Mesendoderm (in vitro differentiated cells): Measurements from ENCODE around the gene CTNNA3.
A peak's percentile ranks its signal among the peaks of the same experiment; 100 is the strongest.

Source experiments
- DNase-seq: peaks from one replicate; pipeline ENCODE4 v3.0.0; 2013
- H2AK5ac ChIP-seq: 2 replicates; pipeline ENCODE4 v1.6.1; 2013; ENCODE audit warnings: low read length, inconsistent platforms
- H2BK120ac ChIP-seq: 2 replicates; pipeline ENCODE4 v1.6.1; 2013; ENCODE audit warnings: low read depth, mild to moderate bottlenecking, low read length, moderate library complexity, mixed read lengths
- H2BK15ac ChIP-seq: replicated peaks from 2 replicates; pipeline ENCODE4 v1.6.1; 2013; ENCODE audit warnings: low read depth, mild to moderate bottlenecking, moderate library complexity
- H2BK5ac ChIP-seq: 2 replicates; pipeline ENCODE4 v1.6.1; 2013; ENCODE audit warnings: low read length, inconsistent platforms
- H3K18ac ChIP-seq: 2 replicates; pipeline ENCODE4 v1.6.1; 2013; ENCODE audit warnings: mild to moderate bottlenecking, low read length, mixed read lengths
- H3K23ac ChIP-seq: one replicate; pipeline ENCODE4 v1.6.1; 2013; ENCODE audit warnings: low read length
- H3K27ac ChIP-seq: 2 replicates; pipeline ENCODE4 v1.5.1; 2013; ENCODE audit warnings: low read depth, mild to moderate bottlenecking, inconsistent platforms, low read length, moderate library complexity
- H3K27me3 ChIP-seq: 2 replicates; pipeline ENCODE4 v1.6.1; 2013; ENCODE audit warnings: low read length, control low read depth, mild to moderate bottlenecking, inconsistent platforms; ENCODE audit not compliant: insufficient read depth, poor library complexity
- H3K36me3 ChIP-seq: 2 replicates; pipeline ENCODE4 v1.6.1; 2013; ENCODE audit warnings: low read length, inconsistent platforms; ENCODE audit not compliant: control insufficient read depth, insufficient read depth
- H3K4ac ChIP-seq: one replicate; pipeline ENCODE4 v1.6.1; 2013; ENCODE audit warnings: low read depth, mild to moderate bottlenecking, low read length, moderate library complexity
- H3K4me1 ChIP-seq: 2 replicates; pipeline ENCODE4 v1.6.1; 2013; ENCODE audit warnings: low read depth, low read length, inconsistent platforms; ENCODE audit not compliant: control insufficient read depth
- H3K4me2 ChIP-seq: 2 replicates; pipeline ENCODE4 v1.6.1; 2013; ENCODE audit warnings: low read length
- H3K4me3 ChIP-seq: 2 replicates; pipeline ENCODE4 v1.5.1; 2013; ENCODE audit warnings: mild to moderate bottlenecking, low read length
- H3K56ac ChIP-seq: one replicate; pipeline ENCODE4 v1.6.1; 2013; ENCODE audit warnings: low read length
- H3K79me1 ChIP-seq: 2 replicates; pipeline ENCODE4 v1.6.1; 2013; ENCODE audit warnings: low read length, inconsistent platforms
- H3K79me2 ChIP-seq: 2 replicates; pipeline ENCODE4 v1.6.1; 2013; ENCODE audit warnings: mild to moderate bottlenecking, low read length; ENCODE audit not compliant: control insufficient read depth, insufficient read depth
- H3K9ac ChIP-seq: 2 replicates; pipeline ENCODE4 v1.6.1; 2013; ENCODE audit warnings: low read length, inconsistent platforms
- H4K5ac ChIP-seq: one replicate; pipeline ENCODE4 v1.6.1; 2013; ENCODE audit warnings: low read length
- H4K8ac ChIP-seq: one replicate; pipeline ENCODE4 v1.6.1; 2013; ENCODE audit warnings: low read depth, mild to moderate bottlenecking, control low read depth, low read length, moderate library complexity
- WGBS: extraction: QIAGEN DNeasy Blood & Tissue Kit; methylation state at CpG from one replicate; pipeline ENCODE4 v1.1.7; 2013; ENCODE audit warnings: low lambda C conversion rate, missing lambda C conversion rate; ENCODE audit not compliant: insufficient coverage; ENCODE audit errors: extremely low coverage; 5-methylcytosine and 5-hydroxymethylcytosine counted together

The CTNNA3 gene

GRCh38 chr10:67144530-67144929 lies 551.5 kb downstream of the CTNNA3 start:
- H3K4me2 ChIP-seq = no peak overlapping the region
- no peak overlapping the region for H3K27ac ChIP-seq
- H3K4me1 ChIP-seq = no peaks in the 10 kb centered on the region
- no peak for DNase-seq
- no peak overlapping the region for H3K56ac ChIP-seq
- no peak overlapping the region for H3K18ac ChIP-seq
- no peaks in the 10 kb centered on the region for H3K79me1 ChIP-seq
- H3K23ac ChIP-seq = no peak overlapping the region
- no peaks in the 10 kb centered on the region for H3K36me3 ChIP-seq
- no peak overlapping the region for H3K4me3 ChIP-seq
- H2BK120ac ChIP-seq = no peak overlapping the region
- no peak overlapping the region for H4K8ac ChIP-seq
- H4K5ac ChIP-seq = no peak overlapping the region
- H2BK15ac ChIP-seq = no peak overlapping the region
- H3K79me2 ChIP-seq = no peaks in the 10 kb centered on the region
- H3K9ac ChIP-seq = no peak overlapping the region
- WGBS = no CpG with 5 or more reads among the region's 1 CpG
- H3K27me3 ChIP-seq = no peaks in the 10 kb centered on the region
- no peak overlapping the region for H3K4ac ChIP-seq
- H2BK5ac ChIP-seq = no peak overlapping the region
- H2AK5ac ChIP-seq = no peak overlapping the region

GRCh38 chr10:67141300-67141699 lies 554.7 kb downstream of the CTNNA3 start:
- no peak overlapping the region for H3K23ac ChIP-seq
- no peaks in the 10 kb centered on the region for H3K79me2 ChIP-seq
- H3K27ac ChIP-seq = no peak overlapping the region
- no CpG with 5 or more reads among the region's 6 CpGs for WGBS
- H3K4me3 ChIP-seq = no peak overlapping the region
- no peak overlapping the region for H2BK120ac ChIP-seq
- no peak overlapping the region for H3K56ac ChIP-seq
- no peaks in the 10 kb centered on the region for H3K79me1 ChIP-seq
- no peak overlapping the region for H3K4ac ChIP-seq
- no peak overlapping the region for H4K5ac ChIP-seq
- H2BK15ac ChIP-seq = no peak overlapping the region
- no peak overlapping the region for H2AK5ac ChIP-seq
- no peaks in the 10 kb centered on the region for H3K27me3 ChIP-seq
- H3K4me2 ChIP-seq = no peak overlapping the region
- no peak overlapping the region for H4K8ac ChIP-seq
- H2BK5ac ChIP-seq = no peak overlapping the region
- H3K36me3 ChIP-seq = no peaks in the 10 kb centered on the region
- H3K9ac ChIP-seq = no peak overlapping the region
- H3K18ac ChIP-seq = no peak overlapping the region
- no peaks in the 10 kb centered on the region for H3K4me1 ChIP-seq
- no peak for DNase-seq

- Histone ChIP-seq H3K79me1 (no peaks in the 10 kb centered on the region), H3K79me2 (no peaks in the 10 kb centered on the region), H3K4me1 (no peaks in the 10 kb centered on the region), H2AK5ac (no peak overlapping the region), H3K23ac (no peak overlapping the region), H3K18ac (no peak overlapping the region), H2BK120ac (no peak overlapping the region), H3K4me2 (no peak overlapping the region), H3K4ac (no peak overlapping the region), H3K56ac (no peak overlapping the region), H3K27ac (no peak overlapping the region), H3K9ac (no peak overlapping the region), H2BK5ac (no peak overlapping the region), H4K5ac (no peak overlapping the region), H4K8ac (no peak overlapping the region), H3K4me3 (no peak overlapping the region), H3K36me3 (no peaks in the 10 kb centered on the region), H2BK15ac (no peak overlapping the region), H3K27me3 (no peaks in the 10 kb centered on the region)
- WGBS = no CpG with 5 or more reads among the region's 2 CpGs
- peak; percentile 7 for DNase-seq
Observed at GRCh38 chr10:67140641-67141040, 555.4 kb downstream of the CTNNA3 start.

GRCh38 chr10:67127441-67127840 lies 568.6 kb downstream of the CTNNA3 start:
- DNase-seq = no peak
- Histone ChIP-seq H2AK5ac (no peak overlapping the region), H3K18ac (no peak overlapping the region), H3K4me3 (no peak overlapping the region), H3K4me2 (no peak overlapping the region), H3K79me1 (no peaks in the 10 kb centered on the region), H3K4me1 (no peaks in the 10 kb centered on the region), H3K27me3 (no peaks in the 10 kb centered on the region), H2BK5ac (no peak overlapping the region), H3K36me3 (no peaks in the 10 kb centered on the region), H3K79me2 (no peaks in the 10 kb centered on the region), H3K23ac (no peak overlapping the region), H3K27ac (no peak overlapping the region), H3K9ac (no peak overlapping the region), H4K8ac (no peak overlapping the region), H3K56ac (no peak overlapping the region), H4K5ac (no peak overlapping the region), H2BK120ac (no peak overlapping the region), H2BK15ac (no peak overlapping the region), H3K4ac (no peak overlapping the region)
- WGBS = no CpG with 5 or more reads among the region's 2 CpGs

- no CpG with 5 or more reads among the region's 1 CpG for WGBS
Observed at GRCh38 chr10:67119651-67120050, 576.3 kb downstream of the CTNNA3 start.

GRCh38 chr10:67115972-67116371 lies 580.0 kb downstream of the CTNNA3 start:
- Histone ChIP-seq H3K27ac (no peak overlapping the region), H3K79me2 (no peaks in the 10 kb centered on the region), H4K8ac (no peak overlapping the region), H2AK5ac (no peak overlapping the region), H3K23ac (no peak overlapping the region), H4K5ac (no peak overlapping the region), H3K79me1 (no peaks in the 10 kb centered on the region), H3K27me3 (no peaks in the 10 kb centered on the region), H3K4me3 (no peak overlapping the region), H3K36me3 (no peaks in the 10 kb centered on the region), H2BK5ac (no peak overlapping the region), H3K4ac (no peak overlapping the region), H3K4me1 (no peaks in the 10 kb centered on the region), H3K9ac (no peak overlapping the region), H3K18ac (no peak overlapping the region), H3K4me2 (no peak overlapping the region), H2BK120ac (no peak overlapping the region), H2BK15ac (no peak overlapping the region), H3K56ac (no peak overlapping the region)
- WGBS = no CpG with 5 or more reads among the region's 1 CpG
- no peak for DNase-seq

More at GRCh38 chr10:67119651-67120050, 576.3 kb downstream of the CTNNA3 start:
- Histone ChIP-seq H3K9ac (no peak overlapping the region), H4K8ac (no peak overlapping the region), H2BK5ac (no peak overlapping the region), H3K79me1 (no peaks in the 10 kb centered on the region), H3K4ac (no peak overlapping the region), H4K5ac (no peak overlapping the region), H3K36me3 (no peaks in the 10 kb centered on the region), H3K56ac (no peak overlapping the region), H2BK120ac (no peak overlapping the region), H3K27ac (no peak overlapping the region), H3K4me2 (no peak overlapping the region), H3K4me1 (no peaks in the 10 kb centered on the region), H3K27me3 (no peaks in the 10 kb centered on the region), H3K18ac (no peak overlapping the region), H3K79me2 (no peaks in the 10 kb centered on the region), H2BK15ac (no peak overlapping the region), H3K4me3 (no peak overlapping the region), H3K23ac (no peak overlapping the region), H2AK5ac (no peak overlapping the region)
- no peak for DNase-seq
